GM19455 (cell line): ENCODE data around the gene CLEC4E.
"Not testable (repeated sequence)": the region's sequence is repeated elsewhere in the genome, so short reads cannot be mapped to it uniquely, and the experiment has no call there.

ENCODE experiments used
- ATAC-seq: cut with Tn5 transposase; IDR thresholded peaks from one replicate; pipeline ENCODE4 v1.9.1; 2021; ENCODE audit not compliant: unreplicated experiment

CLEC4E gene

GRCh38 chr12:8540831-8541230 lies at the start of gene CLEC4E:
TSS of gene CLEC4E (minus strand) at chr12:8540905. CDS start at chr12:8540797, 108 bp downstream.
- not testable (repeated sequence) for ATAC-seq

- ATAC-seq = no peak
Measured at GRCh38 chr12:8589679-8590078, 49.0 kb upstream of the CLEC4E start.

- not testable (repeated sequence) for ATAC-seq
Measured at GRCh38 chr12:8584478-8584877, 43.8 kb upstream of the CLEC4E start.

GRCh38 chr12:8584004-8584403 lies 43.3 kb upstream of the CLEC4E start:
- ATAC-seq = no peak

DNA sequence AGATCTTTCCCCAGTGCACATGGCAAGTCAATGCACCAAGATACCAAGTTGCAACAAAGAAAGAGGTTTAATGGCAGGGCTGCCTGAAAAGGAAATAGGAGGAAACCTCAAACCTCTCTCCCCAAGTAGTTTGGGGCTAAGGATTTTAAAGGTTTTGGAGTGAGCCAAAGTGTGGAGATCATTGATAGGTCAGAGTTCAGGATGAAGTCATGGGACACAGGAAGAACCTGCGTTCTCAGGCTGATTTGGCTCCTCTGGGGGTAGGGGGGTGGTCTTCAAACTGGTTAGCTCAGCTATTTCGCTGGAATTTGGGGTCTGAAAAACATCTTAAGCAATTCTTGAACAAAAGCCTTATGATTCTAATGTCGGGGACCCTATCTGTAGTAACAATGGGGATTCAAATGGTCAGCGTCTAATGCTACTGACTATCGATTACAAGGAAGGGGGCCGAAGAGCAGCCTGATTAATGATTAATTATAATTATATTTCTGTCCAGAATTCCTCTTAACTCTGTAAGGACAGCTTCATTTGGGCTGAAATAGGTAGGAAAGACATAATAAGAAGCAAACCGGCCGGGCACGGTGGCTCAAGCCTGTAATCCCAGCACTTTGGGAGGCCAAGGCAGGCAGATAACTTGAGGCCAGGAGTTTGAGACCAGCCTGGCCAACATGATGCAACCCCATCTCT lies 40.5 kb upstream of the CLEC4E start:
- no peak for ATAC-seq

- no peak for ATAC-seq
Measured at GRCh38 chr12:8577879-8578278, 37.2 kb upstream of the CLEC4E start.

- no peak for ATAC-seq
Measured at GRCh38 chr12:8572507-8572906, 31.8 kb upstream of the CLEC4E start.

GRCh38 chr12:8566525-8566924 lies 25.8 kb upstream of the CLEC4E start:
- no peak for ATAC-seq

DNA sequence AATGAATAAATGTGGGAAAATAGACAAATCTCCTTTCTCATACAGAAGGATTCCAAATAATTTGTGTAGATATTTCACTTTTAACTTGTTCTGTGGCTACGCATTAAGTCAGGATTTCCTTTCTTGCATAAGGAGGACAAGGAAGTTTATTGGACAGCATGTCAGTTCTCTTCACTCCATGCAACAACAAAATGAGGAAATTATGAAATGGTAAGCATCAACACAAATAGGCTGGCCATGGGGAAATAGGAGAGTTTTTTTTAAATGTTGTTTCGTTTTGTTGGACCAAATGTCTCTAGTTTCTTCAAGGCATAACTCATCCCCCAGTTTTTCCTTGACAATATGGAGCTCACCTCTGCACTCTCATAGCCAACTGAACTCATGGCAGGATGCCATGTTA lies 25.3 kb upstream of the CLEC4E start:
- not testable (repeated sequence) for ATAC-seq

DNA sequence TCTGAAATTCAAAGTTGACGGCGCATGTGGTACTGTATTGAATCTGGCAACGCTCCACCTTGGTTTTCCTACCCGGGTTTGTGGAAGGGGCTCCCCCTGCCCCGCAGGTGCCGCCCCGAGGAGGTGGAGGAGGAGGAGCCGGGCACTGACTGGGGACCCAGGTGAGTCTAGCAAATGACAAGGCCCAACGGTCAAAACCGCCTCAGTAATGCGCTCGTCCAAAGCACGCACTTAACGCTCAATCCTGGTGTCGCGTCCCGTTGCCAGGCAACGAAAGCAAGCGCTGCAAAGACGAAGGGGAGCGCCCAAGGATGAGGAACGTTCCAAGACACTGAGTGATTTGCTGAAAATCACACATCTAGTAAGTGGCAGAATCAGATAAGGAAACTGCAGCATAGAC lies 24.0 kb upstream of the CLEC4E start:
- ATAC-seq = no peak

DNA sequence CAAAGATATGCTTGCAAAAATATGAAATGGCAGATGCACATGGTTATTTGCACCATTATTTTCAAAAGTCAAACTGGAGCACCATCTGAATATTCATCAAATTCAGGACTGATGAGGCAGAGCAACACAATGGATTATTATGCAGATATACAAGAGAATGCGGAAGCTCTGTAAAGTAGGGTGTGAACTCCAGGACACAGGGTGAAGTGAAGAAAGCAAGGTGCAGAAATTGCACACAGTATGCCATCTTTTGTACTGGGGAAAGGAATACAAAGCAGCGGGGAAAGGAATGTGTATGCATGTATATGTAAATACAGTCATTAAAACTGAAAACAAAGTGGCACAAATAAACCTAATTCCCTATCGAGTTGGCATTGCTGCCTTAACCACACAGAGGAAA lies 22.7 kb upstream of the CLEC4E start:
- no peak for ATAC-seq

DNA sequence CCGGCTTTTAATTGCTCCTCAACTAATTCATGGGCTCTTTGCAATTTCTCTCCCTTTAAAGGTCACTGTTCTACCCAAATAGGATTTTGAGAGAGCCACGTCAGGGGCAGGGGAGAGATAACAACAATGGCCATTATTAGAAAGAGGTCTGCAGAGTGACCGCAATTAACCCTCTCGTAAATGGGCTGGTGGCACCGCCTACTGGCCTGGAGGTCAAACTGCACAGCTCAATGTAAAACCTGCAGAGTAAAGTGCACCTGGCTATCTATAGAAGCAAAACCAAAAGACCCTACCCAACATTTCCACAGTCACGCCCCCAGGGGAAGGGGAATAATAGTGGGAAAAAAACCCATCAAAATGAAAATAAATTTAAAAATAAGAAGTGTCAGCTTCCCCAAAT lies 21.6 kb upstream of the CLEC4E start:
- ATAC-seq = no peak

- ATAC-seq = no peak
Measured at GRCh38 chr12:8561011-8561410, 20.3 kb upstream of the CLEC4E start.

- no peak for ATAC-seq
Measured at GRCh38 chr12:8559676-8560075, 19.0 kb upstream of the CLEC4E start.

DNA sequence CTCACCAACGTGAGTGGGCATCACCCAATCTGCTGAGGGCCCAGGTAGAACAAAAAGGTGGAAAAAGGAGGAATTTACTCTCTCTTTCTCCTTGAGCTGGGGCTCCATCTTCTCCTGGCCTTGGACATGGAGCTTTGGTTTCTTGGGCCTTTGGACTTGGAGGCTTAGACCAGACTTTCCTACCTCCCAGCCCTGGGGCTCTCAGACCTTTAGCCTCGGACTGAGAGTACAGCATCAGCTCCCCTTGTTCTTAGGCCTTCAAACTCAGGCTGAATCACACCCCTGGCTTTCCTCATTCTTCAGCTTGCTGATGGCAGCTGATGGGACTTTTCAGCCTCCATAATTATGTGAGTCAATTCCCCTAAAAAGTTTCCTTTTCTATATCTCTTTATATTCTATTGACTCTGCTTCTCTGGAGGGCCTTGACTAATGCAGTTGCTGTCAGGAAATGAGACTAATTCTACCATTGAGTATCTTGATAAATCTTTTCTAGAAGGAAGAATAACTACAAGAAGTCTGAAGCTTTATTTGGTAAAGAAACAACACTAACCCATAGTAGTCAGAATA lies 15.9 kb upstream of the CLEC4E start:
- ATAC-seq = no peak

DNA sequence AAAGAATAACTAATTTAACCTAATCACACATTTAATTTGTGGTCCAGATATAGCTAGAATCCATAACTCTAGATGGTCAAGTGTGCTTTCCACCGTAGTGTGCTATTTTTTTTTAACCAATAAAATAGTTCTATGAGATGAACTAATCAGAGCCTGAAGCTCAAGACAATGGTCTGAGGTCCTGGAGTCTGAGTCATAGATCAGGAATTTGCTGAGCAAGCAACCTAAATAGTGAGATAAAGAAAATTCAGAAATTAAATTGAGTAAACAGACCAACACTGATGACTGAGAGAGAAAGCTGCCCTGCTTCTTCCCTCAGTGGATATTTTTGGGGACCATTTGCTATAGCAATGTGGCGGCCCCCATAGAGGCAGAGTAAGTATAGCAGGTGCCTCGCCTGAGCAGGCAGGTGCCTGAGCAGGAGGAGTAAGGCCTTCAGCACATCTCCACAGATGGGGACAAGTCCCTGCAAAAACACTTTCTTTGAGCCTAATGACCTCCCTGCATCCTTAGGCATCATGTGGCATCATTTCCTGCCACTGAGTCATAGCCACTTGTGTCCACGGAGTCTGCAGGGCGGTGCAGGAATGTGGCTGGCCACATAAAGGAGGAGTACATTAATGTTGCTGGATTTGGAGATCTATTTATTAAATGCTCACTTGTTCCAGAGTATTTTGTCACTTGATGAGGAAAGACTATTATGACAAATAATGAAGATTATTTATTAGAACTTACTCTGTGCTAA lies 13.9 kb upstream of the CLEC4E start:
- ATAC-seq = no peak

- ATAC-seq = no peak
Measured at GRCh38 chr12:8553088-8553627, 12.5 kb upstream of the CLEC4E start.

- ATAC-seq = no peak
Measured at GRCh38 chr12:8549381-8549780, 8.7 kb upstream of the CLEC4E start.

- ATAC-seq = no peak
Measured at GRCh38 chr12:8548192-8548591, 7.5 kb upstream of the CLEC4E start.

- no peak for ATAC-seq
Measured at GRCh38 chr12:8547645-8548044, 6.9 kb upstream of the CLEC4E start.

- ATAC-seq = no peak
Measured at GRCh38 chr12:8546591-8546990, 5.9 kb upstream of the CLEC4E start.

- ATAC-seq = peak; percentile 71
Measured at GRCh38 chr12:8544295-8544694, 3.6 kb upstream of the CLEC4E start.
